IPS-15b (cell line): ENCODE data around the gene ZNF207.
"Not testable (repeated sequence)": the region's sequence is repeated elsewhere in the genome, so short reads cannot be mapped to it uniquely, and the experiment has no call there.

ENCODE experiments used
- H3K27me3 ChIP-seq: one replicate; pipeline ENCODE4 v1.6.1; 2013; ENCODE audit warnings: low read length; ENCODE audit not compliant: control insufficient read depth, insufficient read depth
- H3K36me3 ChIP-seq: one replicate; pipeline ENCODE4 v1.6.1; 2013; ENCODE audit warnings: low read length; ENCODE audit not compliant: control insufficient read depth, insufficient read depth
- H3K4me1 ChIP-seq: one replicate; pipeline ENCODE4 v1.6.1; 2013; ENCODE audit warnings: mild to moderate bottlenecking, low read length; ENCODE audit not compliant: control insufficient read depth, insufficient read depth
- H3K4me3 ChIP-seq: one replicate; pipeline ENCODE4 v1.5.1; 2013; ENCODE audit warnings: low read depth, low read length
- H3K9ac ChIP-seq: one replicate; pipeline ENCODE4 v1.6.1; 2013; ENCODE audit warnings: low read depth, mild to moderate bottlenecking, low read length
- H3K9me3 ChIP-seq: one replicate; pipeline ENCODE4 v1.6.1; 2013; ENCODE audit warnings: mild to moderate bottlenecking, low read length; ENCODE audit not compliant: control insufficient read depth, insufficient read depth

The ZNF207 gene

DNA sequence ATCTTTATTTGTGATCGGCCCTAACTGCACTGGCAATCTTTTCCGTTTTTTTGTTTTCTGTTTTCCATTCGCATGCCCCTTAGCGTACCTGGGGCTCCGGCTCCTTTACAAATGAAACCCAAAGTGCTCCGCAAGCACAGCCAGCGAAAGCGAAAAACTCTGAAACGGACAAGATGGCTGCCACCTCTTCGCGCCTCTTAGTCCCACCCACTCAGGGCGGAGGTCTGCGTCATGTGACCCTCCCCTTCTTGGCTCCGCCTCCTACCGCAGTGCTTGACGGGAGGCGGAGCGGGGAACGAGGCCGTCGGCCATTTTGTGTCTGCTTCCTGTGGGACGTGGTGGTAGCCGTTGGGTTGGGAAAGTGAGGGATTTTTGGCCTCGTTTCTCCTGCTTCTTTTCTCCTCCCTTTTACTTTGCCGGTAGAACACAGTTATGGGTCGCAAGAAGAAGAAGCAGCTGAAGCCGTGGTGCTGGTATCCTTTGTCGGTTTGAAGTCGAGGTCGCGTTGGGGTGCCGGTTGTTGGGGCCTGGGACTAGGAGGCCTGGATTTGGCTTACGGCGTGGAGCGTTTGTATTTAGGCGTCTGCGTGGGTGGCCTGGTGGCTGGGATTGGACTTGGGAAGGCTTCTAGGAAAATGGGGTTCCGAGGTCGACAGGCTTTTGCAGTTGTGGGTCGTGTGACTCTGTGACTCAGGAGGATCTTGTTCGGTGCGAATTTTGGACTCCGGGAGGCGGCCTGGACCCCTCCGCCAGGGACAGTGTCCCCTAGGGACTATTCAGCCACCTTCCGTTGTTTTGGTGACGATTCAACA lies at the start of gene ZNF207:
TSS of gene ZNF207 (plus strand) at position 304 of the 812 bp plus-strand sequence. CDS start at position 433, 129 bp downstream.
- Histone ChIP-seq H3K27me3 (no peaks in the 10 kb centered on the region), H3K4me1 (peaks cover 5% of the 10 kb centered on the region), H3K9me3 (no peaks in the 10 kb centered on the region), H3K36me3 (peaks cover 6% of the 10 kb centered on the region), H3K4me3 (peak within 1 kb of the TSS; percentile 99), H3K9ac (peak within 1 kb of the TSS; percentile 100)

DNA sequence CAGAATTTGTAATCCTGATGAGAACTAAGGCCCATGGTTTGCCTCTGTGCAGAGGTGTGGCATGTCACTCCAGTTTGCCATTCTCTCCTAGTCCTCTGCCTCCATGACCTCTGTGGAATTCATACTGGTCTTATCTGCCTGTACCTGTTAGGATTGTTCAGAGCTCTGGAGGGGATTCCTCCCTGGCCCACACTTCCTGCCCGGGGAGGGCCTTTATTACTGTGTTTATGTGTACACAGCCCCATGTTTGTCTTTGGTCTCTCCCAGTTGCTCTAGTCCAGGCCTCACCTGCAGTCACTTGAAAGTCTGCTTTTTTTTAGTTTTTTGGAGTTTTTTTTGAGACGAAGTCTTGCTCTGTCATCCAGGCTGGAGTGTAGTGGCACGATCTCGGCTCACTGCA lies 47.9 kb upstream of the ZNF207 start:
- H3K4me3 ChIP-seq, result no peak overlapping the region
- H3K9ac ChIP-seq, result no peak overlapping the region
- H3K4me1 ChIP-seq, result peaks cover 23% of the 10 kb centered on the region
- H3K36me3 ChIP-seq, result peaks cover 6% of the 10 kb centered on the region
- no peaks in the 10 kb centered on the region for H3K9me3 ChIP-seq
- no peaks in the 10 kb centered on the region for H3K27me3 ChIP-seq

DNA sequence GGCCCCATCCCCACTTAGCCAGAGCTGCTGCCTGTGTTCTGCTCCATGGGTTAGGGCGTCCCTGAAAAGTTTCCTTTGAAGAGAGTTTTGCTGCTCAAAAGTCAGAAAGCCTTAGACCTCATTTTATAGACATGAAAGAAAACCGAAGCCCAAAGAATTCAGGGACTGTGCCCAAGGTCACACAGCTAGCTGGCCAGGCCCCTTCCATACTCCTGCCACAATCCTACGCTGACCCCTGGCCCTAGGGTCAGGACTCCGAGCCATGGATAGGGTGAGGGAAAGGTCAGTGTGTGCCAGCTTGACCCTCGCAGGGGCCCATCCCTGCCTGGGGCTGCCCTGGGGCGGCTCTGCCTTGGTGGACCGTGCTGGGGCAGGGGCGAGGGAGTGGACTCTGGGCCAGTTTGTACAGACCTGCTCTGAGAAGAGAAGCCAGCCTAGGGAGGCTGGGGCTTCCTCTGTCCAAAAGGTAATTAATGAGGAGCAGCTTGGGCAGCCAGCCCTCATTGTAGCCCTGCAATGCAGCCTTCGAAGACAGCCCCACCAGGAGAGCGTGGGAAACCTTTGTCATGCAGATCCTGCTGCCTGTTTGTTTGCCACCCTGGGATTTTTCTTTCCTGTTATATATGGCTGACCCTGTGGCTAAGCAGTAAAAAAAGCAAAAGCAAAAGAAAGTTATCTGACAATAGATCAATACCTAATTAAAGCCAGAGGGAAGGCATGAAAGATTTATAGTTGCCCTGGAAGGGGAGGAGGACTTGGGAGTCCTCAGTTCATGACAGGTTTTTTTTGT lies 46.9 kb upstream of the ZNF207 start:
- Histone ChIP-seq H3K9ac (peak overlapping the region; percentile 76), H3K9me3 (no peaks in the 10 kb centered on the region), H3K27me3 (no peaks in the 10 kb centered on the region), H3K4me3 (no peak overlapping the region), H3K36me3 (peaks cover 4% of the 10 kb centered on the region), H3K4me1 (peaks cover 23% of the 10 kb centered on the region)

DNA sequence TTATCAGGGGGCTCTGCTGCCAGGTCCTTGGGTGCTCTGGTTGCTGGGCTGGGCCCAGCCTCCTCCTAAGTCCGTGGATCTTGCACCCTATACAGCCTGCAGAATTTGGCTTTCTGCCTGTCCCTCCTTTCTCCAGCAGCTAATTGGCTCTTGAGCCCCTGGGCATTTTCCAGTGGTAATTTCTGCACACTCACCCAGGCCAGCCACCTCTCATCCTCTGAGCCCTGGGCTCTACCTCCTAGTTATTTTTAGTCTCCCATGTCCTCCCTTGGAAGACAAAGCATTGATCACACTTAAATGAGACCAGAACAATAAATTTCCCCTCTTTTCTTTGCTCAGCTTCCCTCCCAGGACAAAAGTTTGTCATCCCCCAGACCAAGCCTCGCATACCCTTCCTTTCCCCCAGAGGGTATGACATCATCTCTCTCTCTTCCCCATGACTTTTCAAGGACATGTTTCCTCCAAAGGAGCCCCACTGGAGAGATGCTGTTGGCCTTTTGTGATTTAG lies 46.1 kb upstream of the ZNF207 start:
- no peaks in the 10 kb centered on the region for H3K36me3 ChIP-seq
- H3K9ac ChIP-seq, result no peak overlapping the region
- peaks cover 23% of the 10 kb centered on the region for H3K4me1 ChIP-seq
- no peaks in the 10 kb centered on the region for H3K9me3 ChIP-seq
- no peak overlapping the region for H3K4me3 ChIP-seq
- no peaks in the 10 kb centered on the region for H3K27me3 ChIP-seq

DNA sequence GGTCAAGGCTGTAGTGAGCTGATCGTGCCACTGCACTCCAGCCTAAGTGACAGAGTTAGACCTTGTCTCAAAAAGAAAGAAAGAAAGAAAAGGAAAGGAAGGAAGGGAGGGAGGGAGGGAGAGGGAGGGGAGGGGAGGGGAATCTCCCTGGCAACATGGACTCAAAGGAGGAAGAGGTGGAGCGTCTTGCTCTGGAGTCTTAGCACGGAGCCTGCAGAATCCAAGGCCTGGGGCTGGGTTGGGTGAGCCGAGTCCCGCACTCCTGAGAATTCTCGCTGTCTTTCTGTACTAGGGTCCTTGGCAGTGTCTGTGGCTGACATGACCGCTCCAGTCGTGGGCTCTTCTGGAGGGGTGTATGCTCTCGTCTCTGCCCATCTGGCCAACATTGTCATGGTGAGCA lies 44.9 kb upstream of the ZNF207 start:
- H3K9ac ChIP-seq, result no peak overlapping the region
- no peaks in the 10 kb centered on the region for H3K36me3 ChIP-seq
- no peaks in the 10 kb centered on the region for H3K27me3 ChIP-seq
- H3K9me3 ChIP-seq, result no peaks in the 10 kb centered on the region
- H3K4me3 ChIP-seq, result no peak overlapping the region
- peaks cover 23% of the 10 kb centered on the region for H3K4me1 ChIP-seq

DNA sequence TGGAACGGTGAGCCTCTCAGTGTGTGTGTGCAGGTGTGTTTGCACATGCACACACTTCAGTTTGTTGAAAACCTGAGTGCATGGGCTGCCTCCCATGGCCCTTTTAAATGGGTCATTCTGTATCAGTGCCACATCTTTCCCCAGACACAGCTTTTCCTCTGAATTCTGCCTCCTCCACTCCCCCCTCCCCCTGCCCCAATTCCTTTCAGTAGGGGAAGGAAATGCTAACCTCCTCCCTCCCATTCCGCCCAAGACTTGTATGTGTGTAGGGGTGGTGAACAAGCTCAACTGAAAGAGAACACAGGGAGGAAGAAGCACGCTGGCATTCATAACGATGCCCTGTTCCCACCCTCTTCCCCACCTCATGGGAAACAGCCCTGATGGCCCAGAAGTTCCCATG lies 42.3 kb upstream of the ZNF207 start:
- H3K9ac ChIP-seq, result no peak overlapping the region
- H3K4me1 ChIP-seq, result peaks cover 28% of the 10 kb centered on the region
- H3K27me3 ChIP-seq, result no peaks in the 10 kb centered on the region
- H3K9me3 ChIP-seq, result no peaks in the 10 kb centered on the region
- H3K36me3 ChIP-seq, result no peaks in the 10 kb centered on the region
- H3K4me3 ChIP-seq, result no peak overlapping the region

DNA sequence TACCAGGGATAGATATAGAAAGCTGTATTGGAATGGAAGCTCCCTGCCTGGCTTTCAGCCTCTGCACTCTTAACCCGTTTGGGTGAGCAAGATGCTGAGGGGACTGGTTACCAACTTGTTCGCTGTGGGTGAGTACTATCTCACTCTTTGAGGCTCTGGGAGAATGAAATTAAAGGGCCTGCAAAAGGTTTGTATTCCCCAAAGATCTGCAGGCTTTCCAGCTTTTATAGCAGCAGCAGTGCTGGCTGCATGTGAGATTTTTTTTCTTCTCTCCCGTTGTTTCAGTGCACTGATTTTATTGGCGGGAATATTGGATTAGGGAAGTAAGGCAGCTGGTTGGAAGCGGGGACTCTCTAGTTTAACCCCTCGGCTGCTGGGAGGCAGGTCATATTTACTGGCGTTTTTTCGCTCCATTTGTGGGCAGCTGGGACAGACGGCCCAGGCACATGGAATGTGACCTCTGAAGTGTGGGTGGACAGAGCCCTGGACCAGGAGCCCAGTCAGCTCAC lies 38.9 kb upstream of the ZNF207 start:
- Histone ChIP-seq H3K9ac (no peak overlapping the region), H3K36me3 (no peaks in the 10 kb centered on the region), H3K9me3 (no peaks in the 10 kb centered on the region), H3K4me3 (peak overlapping the region; percentile 26), H3K27me3 (no peaks in the 10 kb centered on the region), H3K4me1 (peaks cover 7% of the 10 kb centered on the region)

DNA sequence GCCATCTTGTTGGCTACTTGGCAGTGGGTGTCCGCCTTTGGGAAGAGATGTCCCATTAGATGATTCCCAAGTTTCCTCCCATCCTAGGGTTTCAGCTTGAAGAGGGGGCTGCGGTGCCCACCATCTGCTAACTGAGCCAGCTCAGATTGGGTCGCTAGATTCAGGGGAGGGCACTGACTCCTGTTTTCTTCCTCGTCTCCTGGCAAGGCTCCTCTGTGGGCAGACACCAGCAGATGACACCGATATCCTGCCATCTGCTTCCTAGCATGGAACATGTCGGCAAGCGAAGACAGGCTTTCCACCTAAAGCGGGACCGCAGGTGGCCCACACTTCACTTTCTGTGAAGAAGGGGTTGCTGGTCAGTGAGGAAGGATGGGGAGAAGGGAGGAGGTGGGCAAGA lies 35.3 kb upstream of the ZNF207 start:
- H3K4me1 ChIP-seq, result peaks cover 7% of the 10 kb centered on the region

DNA sequence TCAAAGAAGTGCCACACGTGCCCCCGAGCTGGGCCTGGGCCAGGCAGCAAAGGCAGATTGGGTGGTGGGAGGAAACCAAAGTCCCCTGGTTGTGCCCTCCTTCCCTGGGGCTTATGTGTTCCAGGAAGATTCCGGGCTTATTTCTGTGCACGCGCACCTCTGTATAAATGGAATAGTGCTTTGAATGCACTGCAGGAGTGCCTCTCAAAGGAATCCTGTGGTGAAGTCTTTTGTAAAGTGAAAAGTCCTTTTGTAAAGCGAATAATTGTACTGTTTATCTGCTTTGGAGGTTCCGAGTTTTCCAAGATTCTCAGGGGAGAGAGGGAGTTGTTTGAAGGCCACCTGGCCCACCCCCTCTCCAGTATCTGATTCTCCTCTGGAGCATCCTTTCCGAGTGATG lies 34.8 kb upstream of the ZNF207 start:
- H3K36me3 ChIP-seq, result no peaks in the 10 kb centered on the region
- no peaks in the 10 kb centered on the region for H3K27me3 ChIP-seq
- H3K9me3 ChIP-seq, result no peaks in the 10 kb centered on the region
- H3K4me3 ChIP-seq, result no peak overlapping the region
- no peak overlapping the region for H3K9ac ChIP-seq
- peaks cover 7% of the 10 kb centered on the region for H3K4me1 ChIP-seq

More for the DNA sequence above, 35.3 kb upstream of the ZNF207 start:
- Histone ChIP-seq H3K36me3 (no peaks in the 10 kb centered on the region), H3K4me3 (no peak overlapping the region), H3K9me3 (no peaks in the 10 kb centered on the region), H3K9ac (no peak overlapping the region), H3K27me3 (no peaks in the 10 kb centered on the region)

DNA sequence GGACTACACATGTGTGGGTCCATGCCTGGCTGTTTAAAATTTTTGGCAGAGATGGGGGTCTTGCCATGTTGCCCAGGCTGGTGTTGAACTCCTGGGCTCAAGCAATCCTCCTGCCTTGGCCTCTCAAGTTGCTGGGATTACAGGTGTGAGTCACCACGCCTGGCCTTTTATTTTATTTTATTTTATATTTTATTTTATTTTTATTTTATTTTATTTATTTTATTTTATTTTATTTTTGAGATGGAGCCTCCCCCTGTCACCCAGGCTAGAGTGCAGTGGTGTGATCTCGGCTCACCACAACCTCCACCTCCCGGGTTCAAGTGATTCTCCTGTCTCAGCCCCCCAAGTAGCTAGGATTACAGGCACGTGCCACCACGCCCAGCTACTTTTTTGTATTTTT lies 33.3 kb upstream of the ZNF207 start:
- not testable (repeated sequence) for H3K4me1 ChIP-seq

DNA sequence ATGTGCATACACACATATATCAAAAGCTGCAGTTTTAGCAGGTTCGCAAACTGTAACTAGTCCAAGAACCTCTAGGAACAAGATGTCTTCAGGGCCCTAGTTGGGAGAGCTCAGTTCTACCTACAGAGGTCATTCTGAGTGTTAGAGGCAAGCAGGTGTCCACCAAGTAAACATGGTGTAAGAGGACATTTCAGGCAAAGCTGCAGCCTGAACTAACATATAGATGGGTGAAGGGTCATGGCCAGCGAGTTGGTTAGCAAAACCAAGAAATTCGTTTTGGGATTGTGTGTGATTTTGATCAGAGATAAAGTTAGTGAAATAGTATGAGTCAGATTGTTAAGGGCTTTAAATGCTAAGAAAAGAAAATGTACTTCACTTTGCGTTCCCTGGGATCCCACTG lies 32.6 kb upstream of the ZNF207 start:
- Histone ChIP-seq H3K27me3 (no peaks in the 10 kb centered on the region), H3K9me3 (no peaks in the 10 kb centered on the region), H3K36me3 (no peaks in the 10 kb centered on the region), H3K4me3 (no peak overlapping the region), H3K4me1 (no peaks in the 10 kb centered on the region), H3K9ac (no peak overlapping the region)

More for the DNA sequence above, 33.3 kb upstream of the ZNF207 start:
- H3K9ac ChIP-seq, H3K9me3 ChIP-seq, H3K4me3 ChIP-seq, H3K27me3 ChIP-seq, H3K36me3 ChIP-seq: not testable (repeated sequence)
